Activated CD4-positive, alpha-beta T cell treated with anti-CD3 and anti-CD28 coated beads, Interleukin-2, amount 50 U/mL, for 4 hours (primary cell): ENCODE measurements around the gene AGAP2.
"Not testable (repeated sequence)": the region's sequence is repeated elsewhere in the genome, so short reads cannot be mapped to it uniquely, and the experiment has no call there.

Source experiments
- DNase-seq, 2 experiments: peaks; one replicate each; pipeline ENCODE4 v3.0.0-alpha.2; 2020

AGAP2 gene

GRCh38 chr12:57738661-57739237 lies at the start of gene AGAP2:
Gene AGAP2 (minus strand): TSS chr12:57738742. CDS start chr12:57738246, 496 bp downstream.
- DNase-seq = no peak

- DNase-seq = no peak
These were observed 45.3 kb upstream of the AGAP2 start for GRCh38 chr12:57783861-57784260.

- no peak for DNase-seq
These were observed 44.9 kb upstream of the AGAP2 start for GRCh38 chr12:57783466-57783801.

GRCh38 chr12:57782608-57783465 lies 44.3 kb upstream of the AGAP2 start, which contains the start of gene TSFM:
Gene TSFM (plus strand): TSS chr12:57782787. CDS start chr12:57782802, 15 bp downstream.
- peak; percentile 97 to 98 for DNase-seq

- DNase-seq = no peak
These were observed 43.7 kb upstream of the AGAP2 start for GRCh38 chr12:57782243-57782607.

- DNase-seq = no peak
These were observed 43.3 kb upstream of the AGAP2 start for GRCh38 chr12:57781801-57782200.

- no peak for DNase-seq
These were observed 42.7 kb upstream of the AGAP2 start for GRCh38 chr12:57781244-57781643.

- no peak for DNase-seq
These were observed 41.8 kb upstream of the AGAP2 start for GRCh38 chr12:57780284-57780897.

- no peak for DNase-seq
These were observed 41.2 kb upstream of the AGAP2 start for GRCh38 chr12:57779736-57780135.

- DNase-seq = no peak
These were observed 39.4 kb upstream of the AGAP2 start for GRCh38 chr12:57777911-57778310.

GRCh38 chr12:57777367-57777766 lies 38.8 kb upstream of the AGAP2 start:
- no peak for DNase-seq

- no peak for DNase-seq
These were observed 37.7 kb upstream of the AGAP2 start for GRCh38 chr12:57776247-57776587.

GRCh38 chr12:57775563-57776246 lies 37.2 kb upstream of the AGAP2 start:
- DNase-seq = no peak

GRCh38 chr12:57775044-57775443 lies 36.5 kb upstream of the AGAP2 start:
- no peak for DNase-seq

GRCh38 chr12:57774634-57775033 lies 36.1 kb upstream of the AGAP2 start:
- not testable (repeated sequence) for DNase-seq

- DNase-seq = peak in 1 of 2 experiments; percentile 20
These were observed 34.1 kb upstream of the AGAP2 start, which contains the start of gene EEF1AKMT3 for GRCh38 chr12:57772429-57773322. Gene EEF1AKMT3 (plus strand): TSS chr12:57772614. CDS start chr12:57772725, 111 bp downstream.

- DNase-seq = peak; percentile 92 to 93
These were observed 33.4 kb upstream of the AGAP2 start, which contains the start of gene METTL1 for GRCh38 chr12:57771873-57772428. Gene METTL1 (minus strand): TSS chr12:57772105. CDS start chr12:57772083, 22 bp downstream.

GRCh38 chr12:57771236-57771872 lies 32.8 kb upstream of the AGAP2 start:
- DNase-seq = peak; percentile 91 to 92

GRCh38 chr12:57770734-57771133 lies 32.2 kb upstream of the AGAP2 start:
- DNase-seq = no peak

- no peak for DNase-seq
These were observed 31.1 kb upstream of the AGAP2 start for GRCh38 chr12:57769594-57769993.

- DNase-seq = no peak
These were observed 29.3 kb upstream of the AGAP2 start for GRCh38 chr12:57767876-57768275.
